Omental fat pad (tissue), 4 donors: ENCODE measurements around the gene UBE3B. TPM values are rescaled to one million over a fixed set of nuclear protein-coding genes. Genes with fewer than 3 reads are reported as not detected.

ENCODE experiments used
- ATAC-seq: fragments of 150-250 bp; one replicate; pipeline ENCODE4 v1.9.1; 2016; ENCODE audit warnings: mild to moderate bottlenecking, moderate library complexity; ENCODE audit not compliant: low FRiP score
- DNase-seq: peaks from one replicate; pipeline ENCODE4 v3.0.0-alpha.2; 2019; ENCODE audit warnings: low spot score
- CTCF ChIP-seq, 3 donors: fragments of 450-650 bp; IDR thresholded peaks; one replicate each; pipeline ENCODE4 v1.5.1; 2016 to 2017; ENCODE audit warnings: antibody characterized with exemption in 3 of 3, mild to moderate bottlenecking in 3 of 3, moderate library complexity in 2 of 3
- total RNA-seq, 4 donors: library from RNA; depleted of rRNA; stranded (reverse); fragments of >200 nt; gene quantifications; one replicate each; pipeline ENCODE4 v1.1.0, GENCODE V29; 2016

The UBE3B gene
- total RNA-seq, 4 donors from 2014 or later, result 36.6 to 82.4 (median 40.1) TPM

GRCh38 chr12:109525279-109525585 lies 47.8 kb downstream of the UBE3B start:
- ATAC-seq (no peak), DNase-seq (no peak)
- no peak for TF ChIP-seq CTCF (IDR thresholded peaks at IDR 0.05)

GRCh38 chr12:109527489-109528123 lies 50.2 kb downstream of the UBE3B start:
- DNase-seq (no peak), ATAC-seq (no peak)
- TF ChIP-seq CTCF (IDR thresholded peaks at IDR 0.05), result no peak

- ATAC-seq, result no peak
- no peak for TF ChIP-seq CTCF (IDR thresholded peaks at IDR 0.05)
Observed at GRCh38 chr12:109529691-109530640, 52.5 kb downstream of the UBE3B start.

DNA sequence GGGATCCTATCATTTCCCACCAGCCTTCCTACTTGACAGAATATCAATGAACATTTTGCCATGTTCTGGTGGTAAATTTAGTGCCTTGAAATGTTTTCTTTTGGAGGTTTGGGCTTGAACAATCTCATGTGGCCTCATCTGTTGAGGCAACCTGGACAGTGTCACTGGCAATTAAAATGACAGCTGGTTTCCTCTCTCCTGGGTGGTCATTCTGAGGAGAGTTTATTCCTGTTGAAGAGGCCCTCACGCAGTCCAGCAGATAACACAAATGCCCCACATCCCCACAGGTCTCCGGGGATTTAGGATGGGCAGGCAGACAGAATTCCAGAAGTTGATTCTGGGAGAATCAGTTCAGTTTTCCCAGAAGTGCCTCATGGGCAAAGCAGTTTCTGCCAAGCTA lies 54.0 kb downstream of the UBE3B start:
- no peak for DNase-seq
- no peak for TF ChIP-seq CTCF (IDR thresholded peaks at IDR 0.05)
- no peak for ATAC-seq

More at GRCh38 chr12:109529691-109530640, 52.5 kb downstream of the UBE3B start:
- no peak for DNase-seq

GRCh38 chr12:109532721-109533486 lies 55.5 kb downstream of the UBE3B start:
- TF ChIP-seq CTCF (IDR thresholded peaks at IDR 0.05), result no peak
- no peak for DNase-seq

DNA sequence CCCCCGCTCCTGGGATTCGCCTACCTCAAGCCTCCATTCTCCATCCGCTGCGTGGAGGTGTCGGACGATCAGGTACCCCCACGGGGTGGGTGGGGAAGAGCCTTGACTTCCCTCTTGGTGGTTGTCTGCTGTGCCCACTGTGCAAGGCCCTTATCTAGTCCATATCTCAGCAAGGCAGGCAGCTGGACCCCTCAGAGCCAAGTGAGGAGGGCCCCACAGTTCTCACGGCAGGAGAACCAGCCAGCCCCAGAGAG lies 56.0 kb downstream of the UBE3B start:
- ATAC-seq (no peak), DNase-seq (no peak)
- TF ChIP-seq CTCF (IDR thresholded peaks at IDR 0.05), result no peak

More at GRCh38 chr12:109532721-109533486, 55.5 kb downstream of the UBE3B start:
- no peak for ATAC-seq
